ENCODE results near the gene IGSF10.
"Not testable (repeated sequence)": the region's sequence is repeated elsewhere in the genome, so short reads cannot be mapped to it uniquely, and the experiment has no call there.

Gene IGSF10

GRCh38 chr3:151460774-151461450 lies at the start of gene IGSF10:
Gene IGSF10 (minus strand): TSS chr3:151461061. CDS start chr3:151458709, 2,352 bp downstream.
- Histone ChIP-seq H3K4me3 (ENCODE audit: low read depth in 1 of 2, low read length in 2 of 2) (peak within 1 kb of the TSS; percentile 51 to 68), H3K27ac (ENCODE audit: low read length) (no peak within 1 kb of the TSS), H3K27me3 (ENCODE audit: low read depth, low read length) (peaks cover 4% of the 10 kb centered on the region)

GRCh38 chr3:151509468-151510135 lies 48.7 kb upstream of the IGSF10 start:
- H3K27ac ChIP-seq (ENCODE audit: low read length); H3K27me3 ChIP-seq (ENCODE audit: low read depth, low read length); H3K4me1 ChIP-seq (ENCODE audit: control insufficient read depth in 1 of 2, insufficient read depth in 2 of 2, low read length in 2 of 2): not testable (repeated sequence)

More at GRCh38 chr3:151460774-151461450, at the start of gene IGSF10:
- H3K9me3 ChIP-seq (ENCODE audit: control insufficient read depth in 1 of 2, low read length in 2 of 2), result no peaks in the 10 kb centered on the region
- no peaks in the 10 kb centered on the region for H3K36me3 ChIP-seq (ENCODE audit: control insufficient read depth in 1 of 2, insufficient read depth in 2 of 2, low read length in 2 of 2)
- H3K4me1 ChIP-seq (ENCODE audit: control insufficient read depth in 1 of 2, insufficient read depth in 2 of 2, low read length in 2 of 2), result peaks cover 0 to 5% of the 10 kb centered on the region in 2 donors

GRCh38 chr3:151504606-151505005 lies 43.7 kb upstream of the IGSF10 start:
- no peaks in the 10 kb centered on the region for H3K4me1 ChIP-seq (ENCODE audit: control insufficient read depth in 1 of 2, insufficient read depth in 2 of 2, low read length in 2 of 2)
- H3K4me3 ChIP-seq (ENCODE audit: low read depth in 1 of 2, low read length in 2 of 2), result no peak overlapping the region
- H3K9me3 ChIP-seq (ENCODE audit: control insufficient read depth in 1 of 2, low read length in 2 of 2), result no peaks in the 10 kb centered on the region
- no peak overlapping the region for H3K27ac ChIP-seq (ENCODE audit: low read length)
- H3K27me3 ChIP-seq (ENCODE audit: low read depth, low read length), result no peaks in the 10 kb centered on the region
- H3K36me3 ChIP-seq (ENCODE audit: control insufficient read depth in 1 of 2, insufficient read depth in 2 of 2, low read length in 2 of 2), result no peaks in the 10 kb centered on the region

More at GRCh38 chr3:151509468-151510135, 48.7 kb upstream of the IGSF10 start:
- H3K9me3 ChIP-seq (ENCODE audit: control insufficient read depth in 1 of 2, low read length in 2 of 2); H3K4me3 ChIP-seq (ENCODE audit: low read depth in 1 of 2, low read length in 2 of 2); H3K36me3 ChIP-seq (ENCODE audit: control insufficient read depth in 1 of 2, insufficient read depth in 2 of 2, low read length in 2 of 2): not testable (repeated sequence)

GRCh38 chr3:151503074-151503473 lies 42.2 kb upstream of the IGSF10 start:
- Histone ChIP-seq H3K27ac (ENCODE audit: low read length) (no peak overlapping the region), H3K36me3 (ENCODE audit: control insufficient read depth in 1 of 2, insufficient read depth in 2 of 2, low read length in 2 of 2) (no peaks in the 10 kb centered on the region)

GRCh38 chr3:151501923-151502632 lies 41.2 kb upstream of the IGSF10 start:
- Histone ChIP-seq H3K27me3 (ENCODE audit: low read depth, low read length) (no peaks in the 10 kb centered on the region), H3K9me3 (ENCODE audit: control insufficient read depth in 1 of 2, low read length in 2 of 2) (no peaks in the 10 kb centered on the region), H3K4me3 (ENCODE audit: low read depth in 1 of 2, low read length in 2 of 2) (no peak overlapping the region), H3K36me3 (ENCODE audit: control insufficient read depth in 1 of 2, insufficient read depth in 2 of 2, low read length in 2 of 2) (no peaks in the 10 kb centered on the region), H3K27ac (ENCODE audit: low read length) (no peak overlapping the region), H3K4me1 (ENCODE audit: control insufficient read depth in 1 of 2, insufficient read depth in 2 of 2, low read length in 2 of 2) (no peaks in the 10 kb centered on the region)

More at GRCh38 chr3:151503074-151503473, 42.2 kb upstream of the IGSF10 start:
- no peaks in the 10 kb centered on the region for H3K9me3 ChIP-seq (ENCODE audit: control insufficient read depth in 1 of 2, low read length in 2 of 2)
- no peaks in the 10 kb centered on the region for H3K4me1 ChIP-seq (ENCODE audit: control insufficient read depth in 1 of 2, insufficient read depth in 2 of 2, low read length in 2 of 2)
- no peaks in the 10 kb centered on the region for H3K27me3 ChIP-seq (ENCODE audit: low read depth, low read length)
- no peak overlapping the region for H3K4me3 ChIP-seq (ENCODE audit: low read depth in 1 of 2, low read length in 2 of 2)

GRCh38 chr3:151501171-151501922 lies 40.5 kb upstream of the IGSF10 start:
- Histone ChIP-seq H3K9me3 (ENCODE audit: control insufficient read depth in 1 of 2, low read length in 2 of 2) (no peaks in the 10 kb centered on the region), H3K36me3 (ENCODE audit: control insufficient read depth in 1 of 2, insufficient read depth in 2 of 2, low read length in 2 of 2) (no peaks in the 10 kb centered on the region), H3K4me3 (ENCODE audit: low read depth in 1 of 2, low read length in 2 of 2) (no peak overlapping the region), H3K27me3 (ENCODE audit: low read depth, low read length) (no peaks in the 10 kb centered on the region), H3K4me1 (ENCODE audit: control insufficient read depth in 1 of 2, insufficient read depth in 2 of 2, low read length in 2 of 2) (no peaks in the 10 kb centered on the region), H3K27ac (ENCODE audit: low read length) (no peak overlapping the region)

- Histone ChIP-seq H3K4me3 (ENCODE audit: low read depth in 1 of 2, low read length in 2 of 2) (no peak overlapping the region), H3K4me1 (ENCODE audit: control insufficient read depth in 1 of 2, insufficient read depth in 2 of 2, low read length in 2 of 2) (no peaks in the 10 kb centered on the region), H3K9me3 (ENCODE audit: control insufficient read depth in 1 of 2, low read length in 2 of 2) (no peaks in the 10 kb centered on the region), H3K36me3 (ENCODE audit: control insufficient read depth in 1 of 2, insufficient read depth in 2 of 2, low read length in 2 of 2) (no peaks in the 10 kb centered on the region), H3K27ac (ENCODE audit: low read length) (no peak overlapping the region), H3K27me3 (ENCODE audit: low read depth, low read length) (no peaks in the 10 kb centered on the region)
Observed at GRCh38 chr3:151499168-151499567, 38.3 kb upstream of the IGSF10 start.

GRCh38 chr3:151491525-151491924 lies 30.7 kb upstream of the IGSF10 start:
- H3K9me3 ChIP-seq (ENCODE audit: control insufficient read depth in 1 of 2, low read length in 2 of 2), result no peaks in the 10 kb centered on the region
- no peak overlapping the region for H3K27ac ChIP-seq (ENCODE audit: low read length)
- H3K4me1 ChIP-seq (ENCODE audit: control insufficient read depth in 1 of 2, insufficient read depth in 2 of 2, low read length in 2 of 2), result no peaks in the 10 kb centered on the region
- H3K4me3 ChIP-seq (ENCODE audit: low read depth in 1 of 2, low read length in 2 of 2), result no peak overlapping the region
- no peaks in the 10 kb centered on the region for H3K36me3 ChIP-seq (ENCODE audit: control insufficient read depth in 1 of 2, insufficient read depth in 2 of 2, low read length in 2 of 2)
- H3K27me3 ChIP-seq (ENCODE audit: low read depth, low read length), result no peaks in the 10 kb centered on the region

GRCh38 chr3:151487833-151488232 lies 27.0 kb upstream of the IGSF10 start:
- H3K27me3 ChIP-seq (ENCODE audit: low read depth, low read length); H3K4me3 ChIP-seq (ENCODE audit: low read depth in 1 of 2, low read length in 2 of 2); H3K27ac ChIP-seq (ENCODE audit: low read length); H3K9me3 ChIP-seq (ENCODE audit: control insufficient read depth in 1 of 2, low read length in 2 of 2); H3K4me1 ChIP-seq (ENCODE audit: control insufficient read depth in 1 of 2, insufficient read depth in 2 of 2, low read length in 2 of 2); H3K36me3 ChIP-seq (ENCODE audit: control insufficient read depth in 1 of 2, insufficient read depth in 2 of 2, low read length in 2 of 2): not testable (repeated sequence)

GRCh38 chr3:151483961-151484520 lies 23.2 kb upstream of the IGSF10 start:
- Histone ChIP-seq H3K27me3 (ENCODE audit: low read depth, low read length) (no peaks in the 10 kb centered on the region), H3K4me3 (ENCODE audit: low read depth in 1 of 2, low read length in 2 of 2) (no peak overlapping the region), H3K27ac (ENCODE audit: low read length) (no peak overlapping the region), H3K36me3 (ENCODE audit: control insufficient read depth in 1 of 2, insufficient read depth in 2 of 2, low read length in 2 of 2) (no peaks in the 10 kb centered on the region), H3K4me1 (ENCODE audit: control insufficient read depth in 1 of 2, insufficient read depth in 2 of 2, low read length in 2 of 2) (peaks cover 0 to under 1% of the 10 kb centered on the region in 2 donors), H3K9me3 (ENCODE audit: control insufficient read depth in 1 of 2, low read length in 2 of 2) (peaks cover 0 to 5% of the 10 kb centered on the region in 2 donors)
